GM23338 (cell line): ENCODE results near the gene PCBP2. TPM values are rescaled to one million over a fixed set of nuclear protein-coding genes. Genes with fewer than 3 reads are reported as not detected.

ENCODE experiments used
- ATAC-seq: fragments of 200-7000 bp; cut with Tn5 transposase; 3 replicates; pipeline ENCODE4 v1.9.1; 2020
- DNase-seq: peaks from one replicate; pipeline ENCODE4 v3.0.0-alpha.2; 2015; ENCODE audit warnings: low spot score
- H2AFZ ChIP-seq: fragments of 200-600 bp; sonication (generic); 2 replicates; pipeline ENCODE4 v1.8.0; 2016; ENCODE audit warnings: antibody characterized with exemption, mild to moderate bottlenecking, moderate library complexity
- H3F3A ChIP-seq: fragments of 200-600 bp; sonication (generic); replicated peaks from 2 replicates; pipeline ENCODE4 v1.8.0; 2017; ENCODE audit warnings: antibody characterized with exemption, mixed run types, low read depth
- H3K27ac ChIP-seq: fragments of 200-600 bp; sonication (generic); 2 replicates; pipeline ENCODE4 v1.6.1; 2016; ENCODE audit warnings: low read depth
- H3K27me3 ChIP-seq: fragments of 200-600 bp; sonication (generic); 2 replicates; pipeline ENCODE4 v1.8.0; 2016; ENCODE audit warnings: mild to moderate bottlenecking, mixed run types, moderate library complexity; ENCODE audit not compliant: insufficient read depth
- H3K36me3 ChIP-seq: fragments of 200-600 bp; sonication (generic); 2 replicates; pipeline ENCODE4 v1.8.0; 2016; ENCODE audit warnings: mild to moderate bottlenecking; ENCODE audit not compliant: insufficient read depth
- H3K4me1 ChIP-seq: fragments of 200-600 bp; sonication (generic); 2 replicates; pipeline ENCODE4 v1.8.0; 2016; ENCODE audit warnings: mild to moderate bottlenecking, moderate library complexity; ENCODE audit not compliant: insufficient read depth
- H3K4me2 ChIP-seq: fragments of 200-600 bp; sonication (generic); 2 replicates; pipeline ENCODE4 v1.7.1; 2017; ENCODE audit warnings: mixed run types
- H3K4me3 ChIP-seq: fragments of 200-600 bp; sonication (generic); 2 replicates; pipeline ENCODE4 v1.6.1; 2016; ENCODE audit warnings: mixed run types
- H3K79me2 ChIP-seq: fragments of 200-600 bp; sonication (generic); replicated peaks from 2 replicates; pipeline ENCODE4 v1.8.0; 2017; ENCODE audit warnings: mild to moderate bottlenecking; ENCODE audit not compliant: insufficient read depth
- H3K9me2 ChIP-seq: fragments of 200-600 bp; sonication (generic); 2 replicates; pipeline ENCODE4 v1.8.0; 2017; ENCODE audit not compliant: insufficient read depth
- H4K20me1 ChIP-seq: fragments of 200-600 bp; sonication (generic); replicated peaks from 2 replicates; pipeline ENCODE4 v1.8.0; 2017; ENCODE audit warnings: mild to moderate bottlenecking; ENCODE audit not compliant: insufficient read depth
- H3K27ac Mint-ChIP-seq: 2 replicates; pipeline ENCODE4 v1.8.0; 2020; ENCODE audit warnings: inconsistent platforms, mild to moderate bottlenecking, moderate library complexity, mixed read lengths
- H3K27me3 Mint-ChIP-seq: 3 replicates; pipeline ENCODE4 v1.8.0; 2022; ENCODE audit warnings: low read depth, mild to moderate bottlenecking, moderate library complexity, mixed read lengths, inconsistent platforms; ENCODE audit not compliant: insufficient read depth, poor library complexity
- H3K36me3 Mint-ChIP-seq: 3 replicates; pipeline ENCODE4 v1.8.0; 2021; ENCODE audit warnings: low read depth, mild to moderate bottlenecking, inconsistent platforms, moderate library complexity, mixed read lengths
- H3K4me1 Mint-ChIP-seq: 3 replicates; pipeline ENCODE4 v1.8.0; 2020; ENCODE audit warnings: mild to moderate bottlenecking, inconsistent platforms, mixed read lengths
- H3K4me3 Mint-ChIP-seq: 3 replicates; pipeline ENCODE4 v1.8.0; 2021; ENCODE audit warnings: moderate library complexity, mild to moderate bottlenecking, inconsistent platforms, mixed read lengths
- H3K9me3 Mint-ChIP-seq: 3 replicates; pipeline ENCODE4 v1.8.0; 2020; ENCODE audit warnings: moderate library complexity, mild to moderate bottlenecking, inconsistent platforms, mixed read lengths
- CTCF ChIP-seq, 2 experiments: fragments of 200-600 bp in 1 of 2; sonication (generic) in 1 of 2; conservative IDR thresholded peaks; 2 replicates each; pipeline versions ENCODE4 v1.5.1 to v1.6.1; 2016 to 2017; ENCODE audit warnings: antibody characterized with exemption in 2 of 2, low read depth in 2 of 2, mild to moderate bottlenecking in 2 of 2, moderate library complexity in 1 of 2
- EZH2 ChIP-seq: fragments of 200-600 bp; sonication (generic); IDR thresholded peaks from one replicate; pipeline ENCODE4 v1.8.0; 2017; ENCODE audit warnings: antibody characterized with exemption, mild to moderate bottlenecking, low read depth; ENCODE audit not compliant: unreplicated experiment
- JUNB ChIP-seq: IDR thresholded peaks from one replicate; pipeline ENCODE4 v1.6.1; 2016; ENCODE audit warnings: antibody characterized with exemption; ENCODE audit not compliant: unreplicated experiment
- ZNF462 ChIP-seq: fragments of 250-450 bp; sonication (Bioruptor Pico); IDR thresholded peaks from 2 replicates; pipeline ENCODE4 v1.5.0; 2020; ENCODE audit warnings: mild to moderate bottlenecking, moderate library complexity
- polyA plus RNA-seq: library from polyadenylated mRNA; unstranded; fragments of >200 nt; fragmentation: Nextera tagmentation; extraction: Ambion mirVana; gene quantifications from 2 replicates; pipeline ENCODE4 v1.2.1, GENCODE V29; 2016
- total RNA-seq: library from RNA; depleted of rRNA; stranded (reverse); fragments of >200 nt; shearing (Covaris generic); gene quantifications from 2 replicates; pipeline ENCODE4 v1.2.3, GENCODE V29; 2014

The PCBP2 gene
- total and polyA plus RNA-seq, 2 experiments from 2014 or later = 397 to 676 TPM

GRCh38 chr12:53498235-53498630 is 46.3 kb downstream of the PCBP2 start (continued):
- TF ChIP-seq ZNF462 (CRISPR knock-in tag) (no peak), EZH2 (no peak)

GRCh38 chr12:53499266-53500141 is 47.6 kb downstream of the PCBP2 start, which contains the start of gene MAP3K12:
Gene MAP3K12 (minus strand): TSS chr12:53499458. CDS start chr12:53487391, 12,067 bp downstream.
- no peaks in the 10 kb centered on the region for H3K27me3 ChIP-seq
- H3K9me3 Mint-ChIP-seq = peaks cover 3% of the 10 kb centered on the region
- peak within 1 kb of the TSS; percentile 79 for H3K4me3 Mint-ChIP-seq
- H3K4me1 Mint-ChIP-seq = peaks cover 48% of the 10 kb centered on the region
- H3K4me3 ChIP-seq = peak within 1 kb of the TSS; percentile 58
- H4K20me1 ChIP-seq = no peaks in the 10 kb centered on the region; the same call in 1 of the 2 replicates
- H2AFZ ChIP-seq = 0 out of 2 replicates have a peak within 1 kb of the TSS, but pooled peaks have one; percentile 56
- H3F3A ChIP-seq = peaks cover 7% of the 10 kb centered on the region
- peaks cover 15% of the 10 kb centered on the region for H3K36me3 Mint-ChIP-seq
- peak within 1 kb of the TSS; percentile 86 for H3K27ac ChIP-seq
- no peaks in the 10 kb centered on the region; the same call in 1 of the 2 replicates for H3K36me3 ChIP-seq
- DNase-seq (peak; percentile 86), ATAC-seq (peak; percentile 11)
- peak within 1 kb of the TSS; percentile 97 for H3K27ac Mint-ChIP-seq
- H3K79me2 ChIP-seq = peaks cover 29% of the 10 kb centered on the region
- no peaks in the 10 kb centered on the region for H3K9me2 ChIP-seq
- H3K4me2 ChIP-seq = peak within 1 kb of the TSS; percentile 84
- peaks cover 15% of the 10 kb centered on the region for H3K27me3 Mint-ChIP-seq
- H3K4me1 ChIP-seq = peaks cover 30% of the 10 kb centered on the region
- TF ChIP-seq CTCF (conservative IDR thresholded peaks at IDR 0.05; ENCODE audit: low read depth in 2 of 2) (peak in 1 of 2 experiments; percentile 35; a peak in 2 of 4 replicates), JUNB (no peak)
